Epithelial cell of alveolus of lung (primary cell): Measurements from ENCODE around the gene PLPPR4. TPM values are rescaled to one million over a fixed set of nuclear protein-coding genes. Genes with fewer than 3 reads are reported as not detected.

Source experiments
- total RNA-seq: library from RNA; depleted of rRNA; stranded (reverse); fragments of >200 nt; gene quantifications from 2 replicates; pipeline ENCODE4 v1.2.1, GENCODE V29; 2015

The PLPPR4 gene
- total RNA-seq = 0.13 and 0.24 TPM in 2 replicates

DNA sequence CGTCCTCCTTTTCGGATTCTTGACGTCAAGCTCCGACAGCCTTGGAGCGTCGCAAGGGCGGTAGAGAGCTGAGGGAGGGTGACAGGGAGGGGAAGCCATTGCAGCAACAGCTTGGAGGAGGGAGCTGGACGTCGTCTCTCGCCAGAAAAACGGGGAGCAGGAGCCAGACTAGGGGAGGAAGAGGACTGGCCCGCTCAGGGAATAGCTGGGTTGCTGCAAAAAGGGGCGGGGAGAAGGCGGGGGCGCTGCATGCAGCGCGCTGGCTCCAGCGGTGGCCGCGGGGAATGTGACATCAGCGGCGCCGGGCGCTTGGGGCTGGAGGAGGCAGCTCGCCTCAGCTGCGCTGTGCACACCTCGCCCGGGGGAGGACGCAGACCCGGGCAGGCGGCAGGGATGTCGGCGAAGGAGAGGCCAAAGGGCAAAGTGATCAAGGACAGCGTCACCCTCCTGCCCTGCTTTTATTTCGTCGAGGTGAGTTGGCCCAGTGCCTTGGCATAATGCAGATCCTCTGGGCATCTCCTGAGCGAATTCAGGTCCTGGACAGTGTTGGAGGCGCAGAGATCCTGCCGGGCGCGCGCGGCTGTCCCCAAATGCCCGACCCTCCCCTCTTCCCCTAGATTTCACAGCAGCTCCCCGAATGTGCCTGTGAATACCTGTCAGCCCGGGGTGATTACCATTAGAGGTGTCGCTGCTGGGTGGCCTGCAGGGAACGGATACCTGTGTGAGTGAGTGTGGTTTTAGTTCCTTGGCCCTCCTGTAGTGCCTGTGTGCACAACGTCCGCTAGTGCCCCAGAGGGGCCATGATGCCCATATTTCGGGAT, at the start of gene PLPPR4:
Gene PLPPR4, plus strand, starts transcription at position 292 of the 821 bp plus-strand sequence. Its CDS starts 102 bp downstream, at position 394.

